ENCODE results near the gene TUBB.

DNA sequence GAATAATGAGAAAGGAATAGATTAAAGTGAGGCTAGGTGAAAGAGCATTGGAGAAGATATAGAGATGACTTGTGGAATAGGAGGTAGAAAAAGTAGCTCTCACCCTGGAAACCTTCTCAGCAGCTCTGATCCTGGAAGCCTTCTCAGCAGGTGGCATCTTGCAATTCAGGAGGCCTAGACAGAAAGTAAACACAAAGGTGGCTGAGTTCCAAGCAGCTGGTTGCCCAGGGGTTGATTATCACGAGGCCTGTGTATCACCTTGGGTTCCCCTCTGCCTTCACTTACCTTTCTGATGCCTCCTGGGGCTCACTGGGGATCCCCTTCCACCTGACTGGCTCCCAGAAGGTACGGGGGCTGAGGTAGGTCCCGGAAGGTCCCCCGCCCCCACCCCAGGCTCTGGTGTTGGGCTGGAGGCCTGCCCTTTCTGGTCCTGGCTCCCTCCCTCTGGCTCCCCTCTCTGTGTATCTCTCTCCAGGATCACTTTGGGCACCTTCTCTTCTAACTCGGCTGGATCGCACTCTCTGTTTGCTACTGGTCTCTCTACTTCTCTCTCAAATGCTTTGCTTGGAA is 12.8 kb upstream of the TUBB start:
- TF ChIP-seq, protein P1, sequence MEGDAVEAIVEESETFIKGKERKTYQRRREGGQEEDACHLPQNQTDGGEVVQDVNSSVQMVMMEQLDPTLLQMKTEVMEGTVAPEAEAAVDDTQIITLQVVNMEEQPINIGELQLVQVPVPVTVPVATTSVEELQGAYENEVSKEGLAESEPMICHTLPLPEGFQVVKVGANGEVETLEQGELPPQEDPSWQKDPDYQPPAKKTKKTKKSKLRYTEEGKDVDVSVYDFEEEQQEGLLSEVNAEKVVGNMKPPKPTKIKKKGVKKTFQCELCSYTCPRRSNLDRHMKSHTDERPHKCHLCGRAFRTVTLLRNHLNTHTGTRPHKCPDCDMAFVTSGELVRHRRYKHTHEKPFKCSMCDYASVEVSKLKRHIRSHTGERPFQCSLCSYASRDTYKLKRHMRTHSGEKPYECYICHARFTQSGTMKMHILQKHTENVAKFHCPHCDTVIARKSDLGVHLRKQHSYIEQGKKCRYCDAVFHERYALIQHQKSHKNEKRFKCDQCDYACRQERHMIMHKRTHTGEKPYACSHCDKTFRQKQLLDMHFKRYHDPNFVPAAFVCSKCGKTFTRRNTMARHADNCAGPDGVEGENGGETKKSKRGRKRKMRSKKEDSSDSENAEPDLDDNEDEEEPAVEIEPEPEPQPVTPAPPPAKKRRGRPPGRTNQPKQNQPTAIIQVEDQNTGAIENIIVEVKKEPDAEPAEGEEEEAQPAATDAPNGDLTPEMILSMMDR (IDR thresholded peaks at IDR 0.05): no peak
- no peak for TF ChIP-seq EZH2 (IDR thresholded peaks at IDR 0.05; ENCODE audit: borderline replicate concordance, insufficient read depth, low read depth, low read length, poor library complexity, severe bottlenecking)

Data from B cell (primary cell).